Keratinocyte (primary cell): ENCODE measurements around the gene TSPAN18.

Source experiments
- CTCF ChIP-seq, 3 experiments: IDR thresholded peaks in 1 of 3; conservative IDR thresholded peaks in 1 of 3; optimal IDR thresholded peaks in 1 of 3; 2 replicates in 2 of 3; 3 replicates in 1 of 3; pipeline versions ENCODE3 to v1.5.1; 2011; ENCODE audit warnings: low read length in 3 of 3, mild to moderate bottlenecking in 3 of 3, moderate library complexity in 2 of 3, control low read depth in 1 of 3, inconsistent platforms in 1 of 3; ENCODE audit not compliant: insufficient read depth in 2 of 3; ENCODE audit errors: extremely low read depth in 1 of 3
- EZH2 ChIP-seq: IDR thresholded peaks from one replicate; pipeline ENCODE4 v1.6.1; 2012; ENCODE audit warnings: inconsistent platforms, mild to moderate bottlenecking, low read length, moderate library complexity

- no peak for TF ChIP-seq EZH2
- TF ChIP-seq CTCF (optimal IDR thresholded peaks at IDR 0.05 in 1 of 3, IDR thresholded peaks at IDR 0.05 in 1 of 3, conservative IDR thresholded peaks at IDR 0.05 in 1 of 3; ENCODE audit: extremely low read depth in 1 of 3, insufficient read depth in 2 of 3, low read length in 3 of 3): no peak
Observed at GRCh38 chr11:44711113-44711786, 15.5 kb upstream of the TSPAN18 start.
